ENCODE results near the gene TF.

Gene TF

DNA sequence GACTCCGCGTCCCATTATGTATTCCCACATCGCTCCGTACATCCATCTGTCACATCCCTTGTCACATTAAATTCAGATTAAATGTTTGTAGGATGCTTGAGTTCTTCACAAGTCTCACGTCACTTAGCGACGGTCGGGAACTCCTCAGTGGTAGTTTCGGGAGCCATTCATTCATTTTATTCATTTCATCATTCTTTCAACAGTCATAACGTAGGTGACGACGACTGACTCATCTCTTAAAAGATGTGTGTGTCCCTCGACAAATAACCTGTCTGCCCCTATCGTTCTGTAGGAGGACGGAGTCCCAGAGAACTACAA, 59.1 kb downstream of the TF start:
- DNase-seq (ENCODE audit: low read depth in 2 of 2, low spot score in 1 of 2) = no peak

- peak; percentile 92 to 94 for DNase-seq (ENCODE audit: low read depth in 2 of 2, low spot score in 1 of 2)
These were observed 59.7 kb downstream of the TF start, which contains the start of gene SRPRB for GRCh38 chr3:133805702-133806475. TSS of gene SRPRB (plus strand) at chr3:133805815. CDS start at chr3:133805849, 34 bp downstream.

GRCh38 chr3:133812872-133813271, 66.7 kb downstream of the TF start:
- DNase-seq (ENCODE audit: low read depth in 2 of 2, low spot score in 1 of 2) = no peak

DNA sequence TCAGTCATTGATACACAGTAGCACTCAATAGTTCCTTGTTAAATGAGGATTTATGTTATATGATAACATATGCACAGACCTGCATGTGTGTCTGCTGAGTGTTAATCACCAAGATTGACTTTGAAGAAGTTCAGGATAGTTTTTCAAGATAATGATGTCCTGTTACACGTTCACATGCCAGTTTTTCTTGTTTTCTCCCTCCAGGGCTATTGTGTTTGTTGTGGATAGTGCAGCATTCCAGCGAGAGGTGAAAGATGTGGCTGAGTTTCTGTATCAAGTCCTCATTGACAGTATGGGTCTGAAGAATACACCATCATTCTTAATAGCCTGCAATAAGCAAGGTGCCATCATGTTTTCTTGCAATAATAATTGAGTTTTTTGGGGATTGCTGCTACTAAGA, 69.2 kb downstream of the TF start:
- DNase-seq (ENCODE audit: low read depth in 2 of 2, low spot score in 1 of 2) = no peak

GRCh38 chr3:133820129-133820528, 73.9 kb downstream of the TF start:
- DNase-seq (ENCODE audit: low read depth in 2 of 2, low spot score in 1 of 2) = no peak

- no peak for DNase-seq (ENCODE audit: low read depth in 2 of 2, low spot score in 1 of 2)
These were observed 74.9 kb downstream of the TF start for GRCh38 chr3:133820889-133821675.

DNA sequence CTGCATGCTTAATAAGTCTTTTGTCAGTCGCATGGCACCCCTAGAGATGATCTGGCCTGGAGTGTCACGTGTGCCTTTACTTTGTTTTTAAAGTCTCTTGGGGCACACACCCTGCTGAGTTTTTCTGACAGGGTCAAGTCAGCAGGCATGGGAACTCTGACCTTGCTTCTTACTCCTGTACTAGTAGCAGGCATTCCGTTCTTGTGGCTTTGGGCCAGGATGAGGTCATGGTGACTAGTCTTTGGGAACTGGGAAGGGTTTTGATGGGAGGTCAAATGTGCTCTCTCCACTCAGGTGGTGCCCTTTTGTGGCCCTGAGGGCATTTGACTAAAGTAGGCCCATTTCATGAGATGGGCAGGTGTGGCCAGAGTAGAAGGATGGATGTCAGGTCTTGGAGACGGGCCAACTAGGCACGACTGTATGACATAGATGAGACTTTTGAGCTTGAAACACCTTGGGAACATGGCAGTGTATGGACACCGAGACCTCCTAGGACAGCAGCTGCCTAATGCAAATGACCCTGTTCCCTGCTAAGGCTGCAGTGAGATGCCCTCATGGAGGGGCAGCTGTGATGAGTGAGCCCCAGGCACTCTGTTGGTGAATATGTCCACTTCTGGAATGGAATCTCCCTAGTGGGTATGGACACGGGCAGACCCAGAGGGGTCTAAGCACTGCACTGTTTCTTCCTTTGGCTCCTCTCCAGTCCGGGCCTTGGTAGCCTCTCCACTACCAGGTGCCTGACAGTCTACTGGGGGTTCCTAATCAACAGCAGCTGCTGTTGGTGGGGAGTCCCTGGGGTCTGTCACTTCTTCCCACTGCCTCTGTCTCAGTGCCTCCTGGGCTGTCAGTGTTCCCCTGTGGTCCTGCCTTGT, 75.8 kb downstream of the TF start:
- no peak for DNase-seq (ENCODE audit: low read depth in 2 of 2, low spot score in 1 of 2)

- no peak for DNase-seq (ENCODE audit: low read depth in 2 of 2, low spot score in 1 of 2)
These were observed 78.8 kb downstream of the TF start for GRCh38 chr3:133824961-133825485.

DNA sequence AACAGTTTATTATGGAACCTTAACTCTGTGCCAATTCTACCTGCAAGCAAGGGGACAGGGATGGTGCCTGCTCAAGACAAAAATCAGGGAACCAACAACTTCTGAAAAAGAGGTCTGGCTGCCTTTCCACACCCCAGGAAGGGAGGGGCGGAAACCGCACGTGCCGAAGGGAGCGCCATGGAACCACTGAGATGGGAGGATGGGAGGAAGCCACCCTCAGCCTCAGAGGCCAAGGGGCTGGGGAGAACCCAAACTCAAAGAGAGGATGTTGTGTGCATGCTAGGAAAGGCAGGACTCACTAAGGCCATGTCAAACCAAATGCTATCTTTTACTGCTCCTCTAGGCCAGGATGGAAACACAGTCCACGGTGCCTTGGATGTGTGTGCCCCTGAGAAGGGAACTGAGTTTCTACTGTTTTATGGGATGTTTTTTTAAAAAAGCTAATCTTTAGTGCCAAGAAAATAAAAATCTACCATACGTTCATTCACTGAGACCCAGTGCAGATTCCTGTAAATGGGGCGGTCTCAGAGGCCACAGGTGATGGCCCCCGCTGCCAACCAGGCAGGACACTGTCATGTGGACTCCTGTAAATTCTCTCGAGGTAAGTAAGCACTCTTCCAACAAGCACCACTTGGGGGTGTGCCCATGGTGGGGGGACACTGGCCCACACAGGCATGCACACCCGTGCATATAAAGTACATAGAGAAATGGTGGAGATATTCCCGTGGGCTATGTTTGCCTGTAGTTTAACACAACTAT, 80.0 kb downstream of the TF start:
- DNase-seq (ENCODE audit: low read depth in 2 of 2, low spot score in 1 of 2) = no peak

GRCh38 chr3:133827136-133827535, 80.9 kb downstream of the TF start:
- no peak for DNase-seq (ENCODE audit: low read depth in 2 of 2, low spot score in 1 of 2)

GRCh38 chr3:133827684-133828083, 81.5 kb downstream of the TF start:
- DNase-seq (ENCODE audit: low read depth in 2 of 2, low spot score in 1 of 2) = no peak

- DNase-seq (ENCODE audit: low read depth in 2 of 2, low spot score in 1 of 2) = no peak
These were observed 82.5 kb downstream of the TF start for GRCh38 chr3:133828576-133829309.

DNA sequence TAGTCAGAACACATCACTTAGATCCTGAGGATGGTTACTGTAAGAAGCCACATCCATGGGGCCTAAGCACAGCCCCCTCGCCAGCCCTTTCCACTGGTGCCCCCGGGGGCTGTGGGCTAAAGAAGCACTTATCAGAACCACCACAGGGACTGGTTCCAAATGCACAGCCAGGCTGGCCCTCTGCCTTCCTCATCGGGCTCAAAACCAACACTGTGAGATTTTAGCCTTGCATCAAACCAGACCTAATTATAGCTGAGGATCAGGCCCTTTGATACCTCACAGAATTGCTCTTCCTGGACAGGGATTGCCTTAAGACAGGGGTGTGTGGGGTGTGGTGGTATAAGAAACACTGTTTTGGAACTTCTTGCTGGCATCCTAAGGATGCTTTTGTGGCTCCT, 83.1 kb downstream of the TF start:
- DNase-seq (ENCODE audit: low read depth in 2 of 2, low spot score in 1 of 2) = no peak

GRCh38 chr3:133830071-133830470, 83.9 kb downstream of the TF start:
- DNase-seq (ENCODE audit: low read depth in 2 of 2, low spot score in 1 of 2) = no peak

- no peak for DNase-seq (ENCODE audit: low read depth in 2 of 2, low spot score in 1 of 2)
These were observed 86.0 kb downstream of the TF start for GRCh38 chr3:133831966-133832801.

DNA sequence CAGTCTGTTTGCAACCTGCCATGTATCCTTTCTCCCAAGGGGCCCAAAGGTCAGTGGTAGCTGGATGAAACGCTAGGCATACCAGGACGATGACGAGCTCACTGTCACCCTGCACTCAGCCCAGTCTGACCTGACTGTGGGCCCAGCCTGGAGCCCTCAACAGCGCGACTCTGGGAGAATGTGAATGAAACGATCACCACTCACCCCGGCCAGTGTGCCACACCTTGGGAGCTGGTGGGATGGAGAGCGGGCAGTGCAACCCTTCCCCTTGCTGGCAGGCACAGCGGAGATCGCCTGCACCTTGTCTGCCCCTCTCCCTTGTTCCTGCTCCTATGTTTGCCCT, 86.6 kb downstream of the TF start:
- no peak for DNase-seq (ENCODE audit: low read depth in 2 of 2, low spot score in 1 of 2)

- no peak for DNase-seq (ENCODE audit: low read depth in 2 of 2, low spot score in 1 of 2)
These were observed 87.1 kb downstream of the TF start for GRCh38 chr3:133833267-133833666.

DNA sequence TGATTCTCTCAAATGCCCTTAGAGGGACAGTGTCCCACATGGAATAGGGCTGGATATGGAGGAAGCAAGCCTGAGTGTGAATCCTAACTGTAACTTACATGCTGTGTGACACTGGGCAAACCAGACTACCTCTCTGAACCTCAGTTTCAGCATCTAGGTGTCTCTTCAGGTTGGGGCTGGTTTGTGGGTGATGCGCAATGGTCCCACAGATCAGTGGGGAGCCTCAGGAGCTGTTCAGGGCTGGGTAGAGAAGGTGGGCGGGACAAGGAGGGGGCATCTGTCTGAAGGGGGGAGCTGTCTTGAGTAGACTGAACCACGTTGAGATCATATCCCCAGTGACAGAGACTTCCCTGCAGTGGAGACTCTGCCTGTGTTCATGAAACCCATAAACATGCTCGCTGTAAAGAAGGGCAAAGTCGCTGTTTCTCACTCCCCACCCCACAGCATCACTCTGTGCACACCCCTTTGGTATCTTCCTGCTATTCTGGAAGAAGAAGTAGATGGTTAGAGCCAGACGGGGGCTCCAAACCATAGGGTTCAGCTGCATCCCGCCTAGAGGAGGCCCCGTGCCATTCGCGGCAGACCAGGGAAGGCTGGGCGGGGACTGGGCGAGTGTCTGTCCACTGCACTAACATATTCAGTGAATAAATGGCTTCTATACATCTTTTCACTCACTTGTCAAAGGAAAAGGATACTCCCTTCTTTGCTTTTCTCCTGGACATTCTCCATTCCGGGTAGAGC, 87.9 kb downstream of the TF start:
- no peak for DNase-seq (ENCODE audit: low read depth in 2 of 2, low spot score in 1 of 2)
